HepG2 (cell line): ENCODE results near the gene UBAC1. TPM values are rescaled to one million over a fixed set of nuclear protein-coding genes. Genes with fewer than 3 reads are reported as not detected.
A peak's percentile ranks its signal among the peaks of the same experiment; 100 is the strongest.

Experiments used
- ETV6 ChIP-seq: sonication (generic); formaldehyde crosslinking; conservative IDR thresholded peaks from 2 replicates; pipeline ENCODE4 v1.4.0; 2020; ENCODE audit warnings: missing genetic modification reagents
- HNRNPLL ChIP-seq: fragments of 200-400 bp; formaldehyde crosslinking; IDR thresholded peaks from 2 replicates; pipeline ENCODE4 v1.6.1; 2017; ENCODE audit warnings: mild to moderate bottlenecking, low read depth, low read length; ENCODE audit not compliant: poor library complexity, severe bottlenecking
- HNRNPUL1 ChIP-seq: fragments of 200-400 bp; formaldehyde crosslinking; IDR thresholded peaks from 2 replicates; pipeline ENCODE4 v1.6.1; 2017; ENCODE audit warnings: low read depth, mild to moderate bottlenecking, low read length, moderate library complexity
- HOXA7 ChIP-seq: sonication (generic); formaldehyde crosslinking; IDR thresholded peaks from 2 replicates; pipeline ENCODE4 v1.8.1; 2022; ENCODE audit warnings: mild to moderate bottlenecking, missing genetic modification reagents, moderate library complexity
- IKZF1 ChIP-seq: fragments of 450-650 bp; IDR thresholded peaks from 2 replicates; pipeline ENCODE4 v1.7.1; 2016
- KLF16 ChIP-seq, 2 experiments: sonication (generic) in 1 of 2; formaldehyde crosslinking in 1 of 2; IDR thresholded peaks; 2 replicates each; pipeline versions ENCODE4 v1.6.1 to v1.8.0; 2016 to 2023; ENCODE audit warnings: missing genetic modification reagents in 2 of 2, missing compliant biosample characterization in 1 of 2
- KLF9 ChIP-seq: IDR thresholded peaks from 2 replicates; pipeline ENCODE4 v1.6.1; 2016; ENCODE audit warnings: low read depth
- NCOR1 ChIP-seq: fragments of 200-600 bp; sonication (generic); IDR thresholded peaks from 2 replicates; pipeline ENCODE4 v1.7.0; 2017; ENCODE audit warnings: antibody characterized with exemption, low read length, borderline replicate concordance
- NFE2L2 ChIP-seq: fragments of 150-350 bp; IDR thresholded peaks from 2 replicates; pipeline ENCODE4 v1.6.1; 2014; ENCODE audit warnings: low read length
- NKX3-1 ChIP-seq: sonication (generic); formaldehyde crosslinking; IDR thresholded peaks from 2 replicates; pipeline ENCODE4 v1.5.0; 2020; ENCODE audit warnings: missing genetic modification reagents
- PHF21A ChIP-seq: sonication (generic); formaldehyde crosslinking; IDR thresholded peaks from 2 replicates; pipeline ENCODE4 v1.5.0; 2020; ENCODE audit warnings: mild to moderate bottlenecking, missing genetic modification reagents
- PTBP1 ChIP-seq: fragments of 200-400 bp; formaldehyde crosslinking; IDR thresholded peaks from 2 replicates; pipeline ENCODE4 v1.6.1; 2018; ENCODE audit warnings: low read length, low read depth; ENCODE audit not compliant: poor library complexity, severe bottlenecking
- RELA ChIP-seq: sonication (generic); formaldehyde crosslinking; IDR thresholded peaks from 2 replicates; pipeline ENCODE4 v1.4.0; 2020; ENCODE audit warnings: missing genetic modification reagents
- RFXANK ChIP-seq: IDR thresholded peaks from 2 replicates; pipeline ENCODE4 v1.6.1; 2016
- SOX13 ChIP-seq, 3 experiments: fragments of 450-650 bp in 1 of 3; sonication (generic) in 1 of 3; formaldehyde crosslinking in 1 of 3; IDR thresholded peaks in 2 of 3; conservative IDR thresholded peaks in 1 of 3; 2 replicates each; pipeline versions ENCODE4 v1.5.0 to v1.6.1; 2016 to 2020; ENCODE audit warnings: antibody characterized with exemption in 1 of 3, mild to moderate bottlenecking in 1 of 3, missing compliant biosample characterization in 1 of 3, missing genetic modification reagents in 1 of 3, moderate library complexity in 1 of 3
- SP140L ChIP-seq: sonication (generic); formaldehyde crosslinking; IDR thresholded peaks from 2 replicates; pipeline ENCODE4 v1.4.0; 2020; ENCODE audit warnings: missing genetic modification reagents, borderline replicate concordance
- THAP11 ChIP-seq: IDR thresholded peaks from 2 replicates; pipeline ENCODE4 v1.6.1; 2016; ENCODE audit warnings: missing biosample characterization, missing genetic modification reagents
- TOPORS ChIP-seq: sonication (generic); formaldehyde crosslinking; IDR thresholded peaks from 2 replicates; pipeline ENCODE4 v1.8.0; 2023; ENCODE audit warnings: mild to moderate bottlenecking, missing genetic modification reagents
- ZBTB38 ChIP-seq: sonication (generic); formaldehyde crosslinking; IDR thresholded peaks from 2 replicates; pipeline ENCODE4 v1.5.1; 2020; ENCODE audit warnings: mild to moderate bottlenecking, missing genetic modification reagents
- ZFP1 ChIP-seq: IDR thresholded peaks from 2 replicates; pipeline ENCODE4 v1.6.1; 2016
- ZNF24 ChIP-seq: fragments of 450-650 bp; IDR thresholded peaks from 2 replicates; pipeline ENCODE4 v1.6.1; 2017; ENCODE audit warnings: antibody characterized with exemption, mild to moderate bottlenecking
- ZNF282 ChIP-seq: fragments of 450-650 bp; IDR thresholded peaks from 2 replicates; pipeline ENCODE4 v1.6.1; 2018; ENCODE audit not compliant: partially characterized antibody
- polyA plus RNA-seq, 8 experiments: library from polyadenylated mRNA; depleted of rRNA in 3 of 8; stranded (reverse) in 7 of 8; unstranded in 1 of 8; fragments of >200 nt; fragmentation: Illumina TruSeq in 4 of 8; extraction: Trizol in 4 of 8; gene quantifications; 2 replicates each; pipeline versions ENCODE4 v1.2.1 to v1.2.3, GENCODE V29; 2011 to 2016; ENCODE audit warnings: low read depth in 4 of 8, missing spikeins in 1 of 8, mixed read lengths in 1 of 8; ENCODE audit not compliant: insufficient read depth in 1 of 8
- total RNA-seq, 5 experiments: library from RNA; depleted of rRNA; stranded (reverse); fragments of >200 nt; fragmentation: Illumina TruSeq; extraction: Trizol; gene quantifications; 2 replicates each; pipeline ENCODE4 v1.2.3, GENCODE V29; 2016; ENCODE audit warnings: low read depth in 1 of 5
- TF ChIP-seq, protein P1 (sequence below), 2 experiments: sonication (generic) in 1 of 2; formaldehyde crosslinking in 1 of 2; IDR thresholded peaks; 2 replicates each; pipeline versions ENCODE4 v1.4.0 to v1.6.1; 2016 to 2020; ENCODE audit warnings: borderline replicate concordance in 1 of 2, low read depth in 1 of 2, mild to moderate bottlenecking in 1 of 2, missing genetic modification reagents in 1 of 2
- TF ChIP-seq, protein P2 (sequence below): sonication (generic); formaldehyde crosslinking; IDR thresholded peaks from 2 replicates; pipeline ENCODE4 v1.5.1; 2020; ENCODE audit warnings: missing genetic modification reagents, mild to moderate bottlenecking, borderline replicate concordance

Gene UBAC1
- total and polyA plus RNA-seq, 2 of the 13 experiments (the other 11 are each of a cell fraction or from before 2014, with no cell fraction given), result 32.2 to 34.1 TPM

DNA sequence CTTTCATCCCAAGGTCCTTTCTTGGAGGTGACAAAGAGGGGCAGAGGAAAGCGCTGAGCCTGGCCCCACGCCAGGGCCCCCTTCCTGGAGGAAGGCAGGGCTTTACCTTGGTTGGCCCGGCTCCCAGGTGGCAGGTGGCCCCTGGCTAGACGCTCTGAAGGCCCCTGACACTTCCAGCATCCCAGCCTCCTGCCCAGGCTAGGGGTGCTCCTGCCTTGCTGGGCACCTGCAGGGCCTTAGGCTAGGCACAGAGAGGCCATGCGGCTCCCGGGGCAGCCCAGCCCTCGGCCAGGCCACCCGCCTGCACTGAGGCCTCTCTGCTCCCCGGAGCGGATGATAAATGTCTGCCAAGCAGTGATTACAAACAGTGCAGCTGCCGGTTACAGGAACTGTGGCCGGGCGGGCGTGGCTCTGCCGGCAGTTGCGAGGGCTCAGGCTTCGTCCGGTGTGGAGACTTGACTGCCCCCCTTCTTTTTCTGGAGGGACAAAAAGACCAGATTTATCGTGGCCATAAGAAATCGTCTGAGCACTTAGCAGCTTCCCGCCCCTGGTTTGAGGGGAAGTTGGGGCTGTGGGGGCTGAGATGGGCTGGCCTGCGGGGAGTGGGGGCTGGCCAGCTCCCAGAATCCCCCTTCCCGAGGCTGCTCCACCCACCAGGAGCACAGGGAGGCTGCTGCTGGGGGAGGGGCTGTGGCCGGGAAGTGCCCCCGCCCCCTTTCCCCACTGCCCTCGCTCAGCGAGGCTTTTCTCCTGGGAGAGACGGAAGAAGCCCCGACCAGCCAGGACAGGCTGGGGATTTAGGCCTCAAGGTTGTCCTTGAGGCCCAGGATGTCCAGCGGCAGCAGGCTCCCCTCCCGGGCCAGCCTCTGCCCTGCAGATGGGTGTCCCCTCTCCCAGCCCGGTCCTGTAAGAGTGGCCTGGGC lies 31.6 kb upstream of the UBAC1 start (continued):
- peak; percentile 72; the same call in 1 of the 2 replicates for TF ChIP-seq ETV6 (CRISPR knock-in tag)
- TF ChIP-seq, protein P1, sequence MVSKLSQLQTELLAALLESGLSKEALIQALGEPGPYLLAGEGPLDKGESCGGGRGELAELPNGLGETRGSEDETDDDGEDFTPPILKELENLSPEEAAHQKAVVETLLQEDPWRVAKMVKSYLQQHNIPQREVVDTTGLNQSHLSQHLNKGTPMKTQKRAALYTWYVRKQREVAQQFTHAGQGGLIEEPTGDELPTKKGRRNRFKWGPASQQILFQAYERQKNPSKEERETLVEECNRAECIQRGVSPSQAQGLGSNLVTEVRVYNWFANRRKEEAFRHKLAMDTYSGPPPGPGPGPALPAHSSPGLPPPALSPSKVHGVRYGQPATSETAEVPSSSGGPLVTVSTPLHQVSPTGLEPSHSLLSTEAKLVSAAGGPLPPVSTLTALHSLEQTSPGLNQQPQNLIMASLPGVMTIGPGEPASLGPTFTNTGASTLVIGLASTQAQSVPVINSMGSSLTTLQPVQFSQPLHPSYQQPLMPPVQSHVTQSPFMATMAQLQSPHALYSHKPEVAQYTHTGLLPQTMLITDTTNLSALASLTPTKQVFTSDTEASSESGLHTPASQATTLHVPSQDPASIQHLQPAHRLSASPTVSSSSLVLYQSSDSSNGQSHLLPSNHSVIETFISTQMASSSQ (IDR thresholded peaks at IDR 0.05; ENCODE audit: low read depth), result no peak; the same call in 1 of the 2 replicates
- TF ChIP-seq, protein P1 (CRISPR knock-in tag; IDR thresholded peaks at IDR 0.05; ENCODE audit: borderline replicate concordance), result peak; percentile 48
- TF ChIP-seq PTBP1, result peak; percentile 38
- peak in 1 of 2 experiments; percentile 87; a peak in 2 of 4 replicates for TF ChIP-seq KLF16 (CRISPR knock-in tag; IDR thresholded peaks at IDR 0.05)
- TF ChIP-seq NKX3-1, result peak; percentile 74; the same call in 1 of the 2 replicates
- TF ChIP-seq ZNF24, result no peak
- no peak for TF ChIP-seq SOX13 (IDR thresholded peaks at IDR 0.05)
- peak in 1 of 2 experiments; percentile 28; a peak in 2 of 4 replicates for TF ChIP-seq SOX13 (CRISPR knock-in tag; conservative IDR thresholded peaks at IDR 0.05 in 1 of 2, IDR thresholded peaks at IDR 0.05 in 1 of 2)
- no peak for TF ChIP-seq ZNF282
- 0 out of 2 replicates have a peak, but pooled peaks have one; percentile 60 for TF ChIP-seq KLF9 (CRISPR knock-in tag)
- TF ChIP-seq THAP11 (CRISPR knock-in tag), result peak; percentile 68
- TF ChIP-seq RELA, result peak; percentile 90
- no peak for TF ChIP-seq TOPORS (CRISPR knock-in tag)
- peak; percentile 58; the same call in 1 of the 2 replicates for TF ChIP-seq RFXANK (CRISPR knock-in tag)
- TF ChIP-seq PHF21A (CRISPR knock-in tag), result peak; percentile 93
- peak; percentile 50 for TF ChIP-seq HNRNPLL
- TF ChIP-seq HNRNPUL1, result no peak
- 0 out of 2 replicates have a peak, but pooled peaks have one; percentile 42 for TF ChIP-seq ZBTB38 (CRISPR knock-in tag)
- peak; percentile 32; the same call in 1 of the 2 replicates for TF ChIP-seq NCOR1
- peak; percentile 17; the same call in 1 of the 2 replicates for TF ChIP-seq SP140L (CRISPR knock-in tag)
- 0 out of 2 replicates have a peak, but pooled peaks have one; percentile 72 for TF ChIP-seq ZFP1 (CRISPR knock-in tag)
- no peak for TF ChIP-seq NFE2L2
- TF ChIP-seq, protein P2, sequence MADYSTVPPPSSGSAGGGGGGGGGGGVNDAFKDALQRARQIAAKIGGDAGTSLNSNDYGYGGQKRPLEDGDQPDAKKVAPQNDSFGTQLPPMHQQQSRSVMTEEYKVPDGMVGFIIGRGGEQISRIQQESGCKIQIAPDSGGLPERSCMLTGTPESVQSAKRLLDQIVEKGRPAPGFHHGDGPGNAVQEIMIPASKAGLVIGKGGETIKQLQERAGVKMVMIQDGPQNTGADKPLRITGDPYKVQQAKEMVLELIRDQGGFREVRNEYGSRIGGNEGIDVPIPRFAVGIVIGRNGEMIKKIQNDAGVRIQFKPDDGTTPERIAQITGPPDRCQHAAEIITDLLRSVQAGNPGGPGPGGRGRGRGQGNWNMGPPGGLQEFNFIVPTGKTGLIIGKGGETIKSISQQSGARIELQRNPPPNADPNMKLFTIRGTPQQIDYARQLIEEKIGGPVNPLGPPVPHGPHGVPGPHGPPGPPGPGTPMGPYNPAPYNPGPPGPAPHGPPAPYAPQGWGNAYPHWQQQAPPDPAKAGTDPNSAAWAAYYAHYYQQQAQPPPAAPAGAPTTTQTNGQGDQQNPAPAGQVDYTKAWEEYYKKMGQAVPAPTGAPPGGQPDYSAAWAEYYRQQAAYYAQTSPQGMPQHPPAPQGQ, result no peak
- TF ChIP-seq IKZF1, result no peak
- TF ChIP-seq HOXA7, result no peak
